GM10847 (cell line): ENCODE measurements around the gene RDH13.

ENCODE experiments used
- POLR2A ChIP-seq: IDR thresholded peaks from 2 replicates; pipeline ENCODE4 v1.6.1; 2011; ENCODE audit not compliant: insufficient read length; ENCODE audit errors: extremely low read depth

The RDH13 gene

GRCh38 chr19:55095260-55096060 lies 32.5 kb upstream of the RDH13 start:
- no peak for TF ChIP-seq POLR2A

- TF ChIP-seq POLR2A = no peak
Measured at GRCh38 chr19:55094456-55095259, 31.7 kb upstream of the RDH13 start.

DNA sequence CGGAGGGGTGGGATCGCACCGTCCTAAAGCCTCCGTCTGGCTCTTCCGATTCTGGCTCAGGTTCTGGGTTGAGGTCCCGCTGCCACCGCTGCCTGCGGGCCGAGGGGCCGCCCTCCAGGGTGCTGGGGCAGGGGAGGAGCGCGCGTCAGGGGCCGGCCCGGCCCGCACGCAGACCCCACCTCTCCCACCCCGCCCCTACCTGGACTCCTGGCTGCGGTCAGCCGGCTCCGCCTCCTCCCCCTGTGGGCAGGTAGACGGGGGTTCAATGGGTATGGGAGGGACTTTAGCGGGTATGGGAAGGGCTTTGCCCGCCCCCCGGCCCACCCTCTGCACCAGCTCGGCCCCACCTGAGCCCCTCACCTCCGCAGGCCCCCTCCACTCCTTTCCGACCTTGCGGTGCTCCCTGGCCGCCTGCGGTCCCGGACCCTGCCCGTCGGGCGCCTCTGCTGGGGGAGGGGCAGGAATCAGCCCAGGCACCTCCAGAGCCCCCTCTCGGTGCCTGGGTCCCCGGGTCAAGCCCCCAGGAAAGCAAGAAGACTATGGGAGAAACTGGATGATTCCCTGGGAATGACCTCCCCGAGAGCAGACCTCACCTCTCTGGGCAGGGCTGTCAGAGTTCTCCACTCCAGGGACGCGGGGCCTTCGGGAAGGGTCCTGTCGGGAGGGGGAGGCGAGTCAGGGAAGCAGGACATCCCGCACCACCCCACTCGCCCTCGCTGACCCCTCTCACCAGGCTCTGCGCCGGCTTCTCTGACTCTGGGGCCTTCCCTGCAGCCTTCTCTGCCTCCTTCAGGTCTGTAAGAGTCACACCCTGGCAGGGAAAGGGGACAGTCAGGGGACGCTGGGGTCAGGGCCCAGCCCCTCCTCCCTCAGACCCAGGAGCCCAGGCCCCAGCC lies 29.7 kb upstream of the RDH13 start:
- TF ChIP-seq POLR2A = no peak

DNA sequence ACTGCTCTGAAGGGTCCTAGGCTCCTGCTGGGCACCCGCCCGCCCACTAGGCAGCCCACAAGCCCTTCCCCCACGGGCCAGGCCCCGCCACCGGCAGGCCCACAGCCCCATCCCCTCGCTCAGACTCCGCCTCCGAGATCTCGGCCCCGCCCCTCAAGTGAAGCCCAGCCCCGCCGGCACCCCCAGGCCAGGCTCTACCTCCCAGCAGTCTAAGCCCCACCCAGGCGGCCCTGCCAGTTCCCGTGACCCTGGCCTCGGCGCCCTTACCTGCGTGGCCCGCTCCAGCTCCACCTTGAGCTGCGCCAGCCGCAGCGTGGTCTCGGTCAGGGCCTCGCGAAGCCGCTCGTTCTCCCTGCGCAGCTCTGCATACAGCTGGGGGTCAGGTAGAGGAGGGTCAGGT lies 29.0 kb upstream of the RDH13 start:
- TF ChIP-seq POLR2A = no peak

DNA sequence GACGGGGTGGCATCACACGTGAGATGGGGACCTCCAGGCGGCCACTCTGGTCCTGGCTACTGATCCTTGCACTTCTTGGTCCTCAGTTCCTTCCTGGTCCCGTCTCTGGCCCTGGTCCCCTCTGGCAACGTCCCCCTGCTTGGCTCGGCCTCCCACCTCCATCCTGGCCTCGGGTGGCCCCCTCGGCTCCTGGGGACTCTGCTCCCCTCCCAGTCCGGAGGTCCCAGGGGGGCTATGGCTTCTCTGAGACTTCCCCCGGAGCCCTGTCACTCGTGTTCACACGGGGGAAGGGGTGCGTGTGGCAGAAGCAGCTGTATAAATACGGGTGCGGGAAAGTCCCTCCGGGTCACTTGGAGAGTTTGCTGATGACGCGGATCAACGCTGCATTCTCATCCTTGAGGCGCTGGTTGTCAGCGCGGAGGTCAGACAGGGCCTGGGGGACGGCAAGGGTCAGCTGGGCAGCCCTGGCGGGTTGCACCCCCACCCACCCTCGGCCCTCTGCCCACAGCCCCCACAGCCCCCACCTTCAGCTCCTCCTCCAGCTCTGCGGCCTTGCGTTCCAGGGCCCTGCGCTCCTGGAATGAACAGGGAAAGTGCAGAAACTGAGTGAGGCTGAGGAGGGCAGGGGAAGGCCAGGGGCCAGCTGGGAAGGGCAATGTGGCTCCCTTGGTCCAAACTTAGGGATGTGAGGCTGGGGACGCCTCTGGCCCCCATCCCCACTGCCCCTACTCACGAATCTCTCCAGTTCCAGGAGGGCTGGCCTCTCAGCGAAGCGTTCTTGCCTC lies 28.4 kb upstream of the RDH13 start:
- no peak for TF ChIP-seq POLR2A

GRCh38 chr19:55090564-55090963 lies 27.6 kb upstream of the RDH13 start:
- TF ChIP-seq POLR2A = no peak

DNA sequence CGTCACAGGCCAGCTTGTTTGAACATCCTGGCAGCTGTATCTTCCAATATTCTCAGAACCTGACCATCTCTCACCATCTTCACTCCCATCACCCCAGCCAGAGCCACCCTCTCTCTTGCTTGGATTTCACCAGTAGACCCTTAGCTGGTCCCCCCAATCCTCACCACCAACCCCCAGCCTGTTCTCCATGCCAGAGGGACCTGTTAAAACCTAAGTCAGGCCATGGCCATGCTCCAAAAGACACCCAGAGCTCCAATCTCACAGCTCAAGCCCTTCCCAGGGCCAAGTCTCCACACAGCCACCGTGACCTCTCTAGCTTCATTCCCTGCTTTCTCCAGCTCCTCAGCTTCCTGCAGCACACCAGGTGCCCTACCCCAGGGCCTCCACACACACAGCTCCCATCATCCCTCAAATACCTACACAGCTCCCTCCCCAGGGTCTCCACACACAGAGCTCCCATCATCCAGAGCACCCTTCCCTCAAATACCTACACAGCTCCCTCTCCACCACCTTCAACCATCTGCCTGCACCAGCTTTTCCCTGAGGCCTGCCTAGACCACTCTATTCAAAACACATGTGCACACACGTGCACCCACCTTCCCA lies 26.5 kb upstream of the RDH13 start:
- TF ChIP-seq POLR2A = no peak

- TF ChIP-seq POLR2A = no peak
Measured at GRCh38 chr19:55088543-55089341, 25.8 kb upstream of the RDH13 start.

DNA sequence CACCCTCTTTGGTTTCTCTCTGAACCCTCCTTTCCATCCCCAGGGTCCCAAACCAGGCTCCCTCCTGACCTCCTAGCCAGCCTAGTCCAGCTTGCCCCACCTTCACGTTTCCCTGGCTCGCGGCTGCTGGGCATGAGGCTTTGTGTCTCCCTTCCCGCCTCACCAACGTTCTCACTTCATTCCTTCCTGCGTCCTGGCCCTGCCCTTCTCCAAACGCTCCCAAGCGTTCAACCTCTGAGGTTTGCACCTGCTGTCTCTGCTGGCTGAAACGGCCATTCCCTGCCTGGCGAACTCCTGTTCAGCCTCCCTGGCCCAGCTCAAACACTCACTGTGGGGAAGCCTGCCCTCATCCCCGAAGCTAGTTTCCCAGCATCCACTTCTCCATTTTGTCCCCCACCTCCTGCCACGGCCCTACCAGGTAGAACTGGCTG lies 25.1 kb upstream of the RDH13 start:
- no peak for TF ChIP-seq POLR2A

GRCh38 chr19:55087542-55087901 lies 24.6 kb upstream of the RDH13 start:
- no peak for TF ChIP-seq POLR2A

DNA sequence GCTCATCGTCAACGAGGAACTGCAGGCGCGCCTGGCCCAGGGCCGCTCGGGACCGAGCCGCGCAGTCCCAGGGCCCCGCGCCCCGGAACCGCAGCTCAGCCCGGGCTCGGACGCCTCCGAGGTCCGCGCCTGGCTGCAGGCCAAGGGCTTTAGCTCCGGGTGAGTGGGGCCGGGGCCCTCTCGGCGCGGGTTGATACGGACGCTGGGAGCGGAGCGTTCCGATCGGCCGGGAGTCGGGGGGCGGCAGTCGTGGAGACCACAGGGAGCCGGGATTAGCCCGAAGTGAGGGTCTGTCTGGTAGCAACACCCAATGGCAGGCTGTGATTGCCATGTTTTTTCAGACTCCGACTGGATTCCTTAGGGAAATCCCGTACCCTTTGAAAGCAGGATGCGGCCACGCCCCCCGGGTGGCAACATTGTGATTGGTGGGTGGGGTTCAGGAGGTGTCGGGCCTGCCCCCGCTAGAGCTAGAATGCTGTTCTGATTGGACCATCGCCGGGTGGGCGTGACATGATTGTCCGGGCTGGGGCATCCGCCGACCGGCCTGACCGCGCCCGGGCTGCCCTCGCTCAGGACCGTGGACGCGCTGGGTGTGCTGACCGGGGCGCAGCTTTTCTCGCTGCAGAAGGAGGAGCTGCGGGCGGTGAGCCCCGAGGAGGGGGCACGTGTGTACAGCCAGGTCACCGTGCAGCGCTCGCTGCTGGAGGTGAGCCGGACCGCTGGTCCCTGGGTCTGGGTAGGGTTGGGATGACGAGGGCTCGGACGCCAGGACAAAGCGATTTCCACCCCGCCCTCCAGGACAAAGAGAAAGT lies 24.0 kb upstream of the RDH13 start:
- no peak for TF ChIP-seq POLR2A

DNA sequence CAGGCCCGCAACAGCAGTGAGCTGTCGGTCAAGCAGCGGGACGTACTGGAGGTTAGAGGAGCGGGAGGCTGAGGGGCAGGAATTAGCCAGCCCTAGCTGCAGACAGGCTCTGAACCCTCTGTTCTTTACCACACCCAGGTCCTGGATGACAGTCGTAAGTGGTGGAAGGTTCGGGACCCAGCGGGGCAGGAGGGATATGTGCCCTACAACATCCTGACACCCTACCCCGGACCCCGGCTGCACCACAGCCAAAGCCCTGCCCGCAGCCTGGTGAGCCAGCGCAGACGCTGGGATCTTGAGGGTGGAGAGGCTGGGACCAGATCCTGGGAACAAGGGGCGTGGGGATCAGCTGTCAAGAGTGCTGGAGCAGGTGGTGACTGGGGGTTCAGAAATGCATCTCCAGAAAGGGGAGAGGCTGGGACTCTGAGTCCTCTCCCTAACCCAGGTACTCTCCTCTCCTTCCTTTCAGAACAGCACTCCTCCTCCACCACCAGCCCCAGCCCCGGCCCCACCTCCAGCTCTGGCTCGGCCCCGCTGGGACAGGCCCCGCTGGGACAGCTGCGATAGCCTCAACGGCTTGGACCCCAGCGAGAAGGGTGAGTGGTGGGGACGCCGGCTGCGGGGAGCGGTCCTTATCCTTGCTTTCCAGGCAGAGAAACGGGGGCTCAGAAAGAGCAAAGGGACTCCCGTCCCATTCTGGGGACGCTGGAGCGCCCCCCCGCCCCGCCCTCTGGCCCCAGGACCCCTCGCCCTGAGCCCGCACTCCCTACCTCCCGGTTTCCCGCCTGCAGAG lies 23.2 kb upstream of the RDH13 start:
- no peak for TF ChIP-seq POLR2A
